Measurements from ENCODE around the gene TRAK1. TPM values are rescaled to one million over a fixed set of nuclear protein-coding genes. Genes with fewer than 3 reads are reported as not detected.

The TRAK1 gene
- polyA plus RNA-seq, 10 donors: 72.3 to 110 (median 90.8) TPM

DNA sequence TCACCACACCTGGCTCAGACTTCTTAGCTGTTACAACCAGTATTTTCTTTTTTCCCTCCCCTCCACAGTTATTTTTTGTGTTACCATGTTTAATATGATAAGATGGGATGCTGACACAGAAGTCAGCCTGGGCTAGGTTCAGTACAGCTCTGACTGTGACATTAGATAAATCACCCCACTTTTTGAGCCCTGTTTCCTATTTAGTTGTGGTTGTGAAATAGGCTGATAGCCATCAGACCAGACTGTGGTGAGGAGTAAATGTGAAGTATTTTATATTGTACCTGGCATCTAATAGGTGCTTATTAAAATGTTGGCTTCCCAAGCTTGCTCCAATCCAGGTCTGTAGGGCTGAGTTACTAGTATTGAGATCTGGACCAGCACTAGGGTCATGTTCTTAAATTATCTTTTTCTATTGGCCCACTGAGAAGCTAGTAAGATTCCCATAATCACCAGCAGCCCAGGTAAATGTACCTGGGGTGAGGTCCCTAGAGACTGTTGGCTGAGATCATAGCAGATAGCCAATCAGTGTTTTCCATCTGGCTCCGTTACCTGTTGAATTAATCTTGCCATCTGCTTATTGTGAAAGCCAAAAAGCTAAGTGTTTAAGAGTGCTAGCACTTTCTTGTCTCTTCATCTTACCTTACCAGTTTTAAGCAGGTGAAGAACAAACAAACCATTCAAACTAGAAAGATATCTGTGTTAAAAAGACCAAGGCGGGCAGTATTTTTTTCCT, 113.9 kb downstream of the TRAK1 start:
- no peak for DNase-seq

DNA sequence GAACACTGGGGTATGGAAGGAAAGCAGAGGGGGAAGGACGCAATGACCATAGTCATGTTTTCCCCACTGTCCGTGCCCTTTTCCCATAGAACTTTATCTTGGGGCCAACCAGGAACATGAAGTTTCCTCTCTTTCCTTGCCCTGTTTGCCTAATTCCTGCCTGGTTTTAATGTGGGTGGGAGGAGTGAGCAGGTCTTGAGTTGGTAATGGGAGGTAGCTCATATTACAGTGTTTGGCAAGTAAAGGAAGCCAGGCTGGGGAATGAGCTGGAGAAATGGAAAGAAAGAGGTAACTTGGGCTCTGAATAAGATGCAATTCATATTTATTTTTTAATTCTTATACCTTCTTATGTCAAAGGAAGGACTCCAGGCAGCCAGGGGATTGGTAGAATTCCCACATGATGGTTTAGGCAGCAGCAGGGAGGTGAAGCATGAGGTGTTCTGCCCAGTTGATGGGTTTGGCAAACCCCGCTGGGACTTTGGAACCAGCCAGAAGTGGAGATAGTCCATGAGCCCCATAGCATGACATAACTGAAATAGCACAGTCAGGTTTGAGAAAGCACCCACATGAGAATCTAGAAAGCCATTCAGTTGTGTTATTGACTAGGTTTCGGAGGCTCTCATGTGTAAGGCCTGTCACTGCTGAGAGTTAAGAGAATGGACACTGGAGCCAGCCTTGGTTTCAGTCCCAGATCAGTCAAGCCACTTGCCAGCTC, 114.8 kb downstream of the TRAK1 start:
- no peak for DNase-seq

DNA sequence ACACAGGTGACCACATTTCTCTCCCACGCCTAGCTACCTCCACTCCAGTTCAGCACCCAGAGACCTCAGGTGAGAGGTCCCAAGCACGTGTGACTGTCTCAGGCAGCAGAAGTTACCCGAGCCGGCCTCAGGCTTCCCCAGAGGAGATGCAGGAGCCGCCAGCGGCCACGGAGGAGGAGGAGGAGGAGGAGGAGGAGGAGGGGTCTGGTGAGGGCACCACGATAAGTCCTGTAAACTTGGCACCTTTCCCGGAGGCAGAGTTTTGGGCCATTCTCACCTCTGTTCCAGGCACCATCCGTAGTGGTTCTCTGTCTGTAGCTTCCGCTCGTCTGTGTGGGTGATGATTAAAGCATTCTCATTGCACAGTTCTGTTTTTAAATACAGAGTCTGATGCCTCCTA, 118.8 kb downstream of the TRAK1 start:
- no peak for DNase-seq

DNA sequence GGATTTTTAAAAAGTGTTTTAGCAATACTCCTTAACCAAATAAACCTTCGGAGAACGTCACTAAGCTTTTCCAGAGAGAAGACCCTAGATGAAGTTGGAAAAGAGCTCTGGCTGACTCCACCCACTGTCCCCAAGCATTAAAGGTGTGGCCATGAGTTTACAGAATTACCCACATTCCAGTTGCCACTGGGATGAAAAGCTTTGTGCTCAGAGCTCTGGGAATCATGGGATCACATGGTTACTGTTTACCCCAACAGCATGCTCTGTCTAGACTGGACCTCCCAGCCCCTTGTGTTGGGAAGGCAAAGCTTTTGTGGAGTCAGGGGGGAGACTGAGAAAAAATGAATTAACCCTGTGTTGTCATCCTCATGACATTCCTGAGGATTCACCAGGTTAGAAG, 119.6 kb downstream of the TRAK1 start:
- DNase-seq: no peak

DNA sequence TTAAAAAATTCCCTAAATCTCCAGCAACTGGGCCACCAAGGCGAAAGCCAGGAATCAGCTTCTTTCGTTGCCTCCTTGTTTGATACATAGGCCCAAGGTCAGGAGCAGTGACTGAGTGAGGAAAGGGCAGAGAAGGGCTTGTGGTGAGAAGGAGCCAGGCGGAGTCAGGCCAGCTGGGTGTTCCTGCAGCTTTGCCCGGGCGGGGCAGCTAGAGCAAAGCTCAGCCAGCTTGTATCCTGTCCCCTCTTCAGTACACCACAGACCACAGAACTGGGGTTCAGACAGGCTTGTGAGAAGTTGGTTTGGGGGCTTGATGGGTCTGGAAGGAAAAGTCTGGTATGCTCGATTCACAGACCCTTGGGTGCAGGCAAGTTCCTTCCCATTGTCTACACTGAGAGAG, 122.3 kb downstream of the TRAK1 start:
- DNase-seq: no peak

DNA sequence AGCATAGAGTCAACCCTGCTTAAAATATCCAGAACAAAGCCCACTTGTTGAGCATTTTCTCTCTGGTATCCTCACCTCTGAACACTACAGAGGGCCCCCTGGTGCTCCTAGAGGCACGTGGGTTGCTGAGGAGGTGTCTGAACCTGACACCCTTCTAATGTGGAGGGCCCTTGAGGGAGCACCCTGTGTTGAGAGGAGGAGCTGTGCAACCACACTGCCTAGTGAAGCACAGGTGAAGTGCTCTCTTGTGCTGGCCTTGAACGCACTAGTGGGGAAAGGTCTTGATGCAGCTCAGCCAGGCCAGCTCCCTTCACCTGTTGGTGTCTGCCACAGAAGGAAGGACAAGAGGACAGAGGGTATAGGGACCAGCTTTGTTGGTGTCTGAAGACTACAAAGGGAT, 122.9 kb downstream of the TRAK1 start:
- DNase-seq: no peak

DNA sequence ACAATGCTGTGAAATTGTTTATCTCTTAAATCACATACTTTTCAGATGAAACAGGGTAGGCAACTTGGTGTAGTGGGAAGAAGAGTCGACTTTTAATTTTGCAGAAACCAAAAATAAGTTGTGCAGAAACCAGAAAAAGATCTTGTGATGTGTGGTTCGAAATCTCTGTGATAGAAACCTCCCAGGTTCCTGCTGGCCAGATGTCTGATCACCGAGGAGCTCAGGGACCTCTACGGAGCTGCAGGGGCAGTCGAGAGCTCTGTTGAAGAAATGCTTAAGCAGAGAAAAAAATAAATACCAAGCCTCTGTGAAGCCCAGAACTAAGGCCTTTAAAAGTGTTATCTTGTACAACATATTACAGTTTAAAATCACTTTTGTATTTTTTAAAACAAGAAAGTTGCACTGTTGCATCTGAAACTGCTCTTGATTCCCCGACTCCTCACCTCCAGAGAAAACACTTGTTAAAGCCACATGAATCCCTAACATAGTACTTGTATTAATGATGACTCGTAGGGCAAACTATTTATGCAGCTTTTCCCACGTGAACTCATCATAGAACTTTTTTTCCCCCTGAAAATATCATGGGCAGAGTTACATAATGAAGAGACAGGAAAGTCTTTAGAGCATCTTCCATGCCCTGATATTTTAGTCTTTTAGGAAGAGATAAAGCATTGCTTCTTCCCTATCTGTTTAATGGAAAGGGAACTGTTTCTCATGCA, 123.6 kb downstream of the TRAK1 start:
- no peak for DNase-seq

DNA sequence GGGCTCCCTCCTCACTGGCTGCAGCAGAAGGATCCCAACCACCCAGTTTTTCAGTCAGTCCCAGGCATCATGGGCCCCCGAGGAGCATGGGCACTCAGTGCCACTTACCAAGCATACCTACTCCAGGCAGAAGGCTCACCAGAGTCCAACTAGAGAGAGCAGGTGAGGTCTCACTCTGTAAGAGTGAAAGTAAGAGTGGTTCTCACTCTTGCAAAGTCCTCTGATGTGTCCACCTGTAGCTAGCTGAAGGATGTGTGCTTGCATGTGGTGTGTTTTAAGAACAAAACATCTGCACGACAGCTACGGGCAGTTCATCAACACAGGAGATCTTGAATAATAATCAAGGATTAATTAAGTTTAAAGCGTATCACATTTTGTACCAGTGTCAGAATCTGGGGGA, 125.1 kb downstream of the TRAK1 start:
- DNase-seq: no peak

DNA sequence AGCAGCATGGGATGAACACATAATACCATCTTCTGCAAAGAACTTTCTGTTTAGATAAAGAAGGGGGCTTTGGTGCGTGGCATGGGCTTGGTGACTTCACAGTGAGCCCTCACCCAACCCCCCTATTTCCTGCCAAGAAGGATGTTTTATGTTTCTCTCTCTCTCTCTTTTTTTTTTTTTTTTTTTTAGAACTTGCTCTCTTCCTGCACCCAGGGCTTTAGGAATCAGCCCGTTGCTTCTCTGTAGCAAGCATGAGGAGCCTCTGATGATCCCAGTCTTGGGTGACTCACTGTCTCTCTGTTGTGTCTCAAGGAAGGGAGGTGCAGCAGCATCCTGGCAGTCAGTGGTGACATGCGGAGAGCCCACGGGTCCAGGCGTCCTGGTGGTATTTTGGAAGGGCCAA, 125.8 kb downstream of the TRAK1 start:
- no peak for DNase-seq

DNA sequence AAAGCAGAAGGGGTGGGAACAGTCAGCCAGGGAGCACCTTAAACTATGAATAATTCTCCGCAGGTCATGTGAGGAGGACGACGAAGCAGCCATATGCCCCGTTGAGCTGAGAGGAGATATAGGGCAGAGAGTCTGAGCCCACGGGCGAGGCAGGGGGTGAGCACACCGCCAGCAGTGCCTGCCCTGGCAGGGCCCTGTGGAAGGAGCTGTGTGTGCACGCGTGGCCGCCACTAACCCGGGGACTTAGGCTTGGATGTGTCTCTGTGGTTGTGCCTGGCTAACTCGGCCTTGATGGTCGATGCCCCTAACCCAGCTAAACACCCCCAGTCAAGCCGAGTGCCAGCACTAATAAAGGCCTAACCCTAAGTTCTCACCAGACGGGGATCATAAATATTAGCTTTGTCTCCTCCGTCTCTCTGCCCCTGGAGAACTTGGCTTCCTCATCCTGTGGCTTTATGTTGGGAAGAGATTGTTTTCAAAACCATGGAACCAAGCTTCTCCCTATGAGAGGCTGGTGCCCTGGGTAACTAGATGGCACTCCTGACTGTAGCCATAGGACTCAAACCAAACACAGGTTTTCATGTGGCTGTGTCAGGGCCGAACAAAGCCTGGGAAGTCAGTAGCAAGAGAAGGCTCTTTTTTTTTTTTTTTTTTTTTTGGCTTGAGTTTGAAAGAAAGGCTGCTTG, 129.4 kb downstream of the TRAK1 start:
- no peak for DNase-seq

DNA sequence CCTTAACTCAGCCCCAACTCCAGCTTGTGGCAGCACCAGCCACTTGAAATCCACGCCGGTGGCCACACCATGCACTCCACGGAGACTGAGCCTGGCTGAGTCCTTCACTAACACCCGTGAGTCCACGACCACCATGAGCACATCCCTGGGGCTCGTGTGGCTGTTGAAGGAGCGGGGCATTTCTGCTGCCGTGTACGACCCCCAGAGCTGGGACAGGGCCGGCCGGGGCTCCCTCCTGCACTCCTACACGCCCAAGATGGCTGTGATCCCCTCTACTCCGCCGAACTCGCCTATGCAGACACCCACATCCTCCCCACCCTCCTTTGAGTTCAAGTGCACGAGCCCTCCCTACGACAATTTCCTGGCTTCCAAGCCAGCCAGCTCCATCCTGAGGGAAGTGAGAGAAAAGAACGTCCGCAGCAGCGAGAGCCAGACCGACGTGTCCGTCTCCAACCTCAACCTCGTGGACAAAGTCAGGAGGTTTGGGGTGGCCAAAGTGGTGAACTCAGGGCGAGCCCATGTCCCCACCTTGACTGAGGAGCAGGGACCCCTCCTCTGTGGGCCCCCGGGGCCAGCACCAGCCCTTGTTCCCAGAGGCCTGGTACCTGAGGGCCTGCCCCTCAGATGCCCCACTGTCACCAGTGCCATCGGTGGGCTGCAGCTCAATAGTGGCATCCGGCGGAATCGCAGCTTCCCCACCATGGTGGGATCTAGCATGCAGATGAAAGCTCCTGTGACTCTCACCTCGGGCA, 132.0 kb downstream of the TRAK1 start:
- DNase-seq: no peak

DNA sequence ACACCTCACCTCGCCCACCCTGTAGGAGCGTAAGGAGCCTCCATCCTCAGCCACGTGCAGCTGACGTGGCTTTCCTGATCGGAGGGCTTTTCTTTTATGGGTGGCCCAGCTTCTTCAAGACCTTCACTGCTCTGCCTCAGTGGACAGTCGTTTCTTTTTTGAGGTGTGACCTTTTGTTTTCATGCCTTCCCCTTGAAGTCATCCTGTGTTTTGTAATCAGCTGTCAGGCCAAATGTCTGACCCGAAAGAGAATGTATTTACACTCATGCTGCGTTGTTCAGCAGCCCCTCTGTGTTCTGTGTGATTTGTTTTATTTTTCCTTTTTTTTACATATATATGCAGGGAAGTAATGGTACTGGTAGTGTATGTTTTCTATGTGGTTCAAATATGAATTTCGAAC, 133.0 kb downstream of the TRAK1 start:
- no peak for DNase-seq

DNA sequence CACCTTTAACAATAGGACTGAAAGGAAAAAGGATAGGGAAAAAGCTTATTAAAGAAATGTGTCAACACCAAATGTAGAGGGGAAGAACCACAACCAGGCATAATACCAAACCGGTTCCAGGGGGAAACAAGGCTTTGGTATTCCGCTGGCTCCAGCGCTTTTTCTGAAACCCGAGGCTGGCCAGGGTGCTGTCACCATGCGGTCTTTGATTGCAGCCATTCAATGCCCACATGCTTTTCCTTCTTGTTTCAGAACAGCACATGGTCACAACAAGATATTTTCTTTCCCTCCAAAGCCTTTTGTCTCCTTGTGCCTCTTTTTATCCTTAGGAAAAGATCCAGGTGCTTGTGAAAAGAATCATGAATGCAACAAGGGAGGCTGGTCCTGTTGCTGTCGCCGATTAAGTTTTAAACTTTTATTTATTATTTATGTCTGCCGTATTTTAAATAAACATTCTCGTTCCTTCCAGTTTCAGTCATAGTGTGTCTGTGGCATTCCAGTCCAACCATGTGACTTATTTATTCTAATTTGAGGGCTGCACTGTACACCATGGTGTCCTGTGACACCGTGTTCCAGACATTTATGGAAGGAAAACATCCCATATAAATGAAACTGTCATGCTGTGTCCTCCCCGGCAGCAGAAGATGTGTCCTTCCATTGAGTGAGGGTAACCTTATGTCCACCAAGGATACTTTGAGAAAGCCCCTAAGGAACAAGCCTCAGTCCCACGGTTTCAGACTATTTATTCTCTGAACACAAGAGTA, 133.7 kb downstream of the TRAK1 start:
- DNase-seq: no peak

DNA sequence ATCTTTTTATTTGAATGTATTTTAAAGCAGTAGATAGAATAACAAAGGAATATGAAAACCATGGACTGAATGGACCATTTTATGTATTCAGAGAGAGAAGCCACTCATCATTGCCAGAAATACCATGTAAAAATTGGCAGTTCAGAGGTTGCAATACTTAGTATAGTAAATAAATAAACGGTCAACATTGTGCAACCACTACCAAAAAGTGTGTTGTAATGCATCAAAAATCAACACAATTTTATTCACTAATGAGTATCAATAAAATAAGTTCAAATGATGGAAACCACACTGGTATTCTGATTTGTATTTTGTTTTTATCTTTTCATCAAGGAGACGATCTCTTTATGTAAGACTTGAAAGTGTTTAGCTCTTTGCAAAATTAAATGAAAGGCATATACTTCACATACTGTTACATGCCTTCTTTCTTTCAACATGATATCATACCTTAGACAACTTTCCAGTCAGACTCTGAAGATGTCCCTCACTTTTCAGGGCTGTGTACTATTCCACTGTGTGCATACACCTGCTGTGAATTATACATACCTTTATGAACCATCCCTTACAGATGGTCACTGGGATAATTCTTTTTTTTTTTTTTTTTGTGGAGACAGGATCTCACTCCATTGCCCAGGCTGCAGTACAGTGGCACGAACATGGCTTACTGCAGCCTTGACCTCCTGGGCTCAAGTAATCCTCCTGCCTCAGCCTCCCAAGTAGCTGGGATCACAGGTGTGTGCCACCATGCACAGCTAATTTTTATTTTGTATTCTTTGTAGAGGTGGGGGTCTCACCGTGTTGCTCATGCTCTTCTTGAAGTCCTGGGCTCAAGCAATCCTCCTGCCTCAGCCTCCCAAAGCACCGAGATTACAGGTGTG, 134.6 kb downstream of the TRAK1 start:
- DNase-seq: no peak

DNA sequence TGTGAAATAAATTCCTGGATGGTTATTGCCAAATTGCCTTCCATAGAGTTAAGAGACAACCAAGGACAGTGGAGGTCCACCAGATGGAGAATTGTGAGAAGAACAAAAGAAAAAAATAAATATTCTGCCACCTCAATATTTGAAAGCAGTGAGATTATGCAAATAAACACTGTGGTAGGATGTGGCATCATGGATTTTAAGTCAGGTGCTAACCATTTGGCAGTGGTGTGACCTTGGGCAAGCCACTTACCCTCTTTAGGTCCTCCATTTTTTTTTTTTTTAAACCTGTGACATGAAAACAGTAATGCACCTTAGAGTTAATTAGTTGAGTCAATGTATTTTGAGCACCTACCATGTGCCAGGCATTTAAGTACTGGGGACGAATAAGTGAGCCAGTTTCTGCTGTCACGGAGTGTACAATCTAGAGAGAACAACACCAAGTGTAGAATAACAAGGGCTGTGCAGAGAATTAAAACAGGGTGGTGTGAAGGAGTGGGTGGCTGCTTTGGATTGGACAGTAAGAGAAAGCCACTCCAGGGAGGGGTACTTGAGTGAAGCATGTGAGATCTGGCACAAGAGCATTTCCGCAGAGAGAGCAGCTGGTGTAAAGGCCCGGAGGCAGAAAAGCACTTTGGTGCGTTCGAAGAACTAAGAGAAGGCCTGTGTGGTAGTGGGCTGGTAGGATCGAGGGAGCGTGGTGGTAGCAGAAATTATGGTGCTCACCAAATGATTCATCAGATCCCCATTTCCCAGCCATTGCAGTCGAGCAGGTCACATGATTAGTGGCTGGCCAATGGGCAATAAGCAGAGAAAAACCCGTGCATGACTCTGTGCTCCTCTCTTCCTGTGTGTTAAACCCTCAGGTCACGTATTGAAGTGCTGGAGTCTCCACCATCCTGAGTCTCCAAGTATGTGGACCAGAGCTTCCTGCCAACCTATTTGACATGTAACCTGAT, 135.6 kb downstream of the TRAK1 start:
- no peak for DNase-seq

DNA sequence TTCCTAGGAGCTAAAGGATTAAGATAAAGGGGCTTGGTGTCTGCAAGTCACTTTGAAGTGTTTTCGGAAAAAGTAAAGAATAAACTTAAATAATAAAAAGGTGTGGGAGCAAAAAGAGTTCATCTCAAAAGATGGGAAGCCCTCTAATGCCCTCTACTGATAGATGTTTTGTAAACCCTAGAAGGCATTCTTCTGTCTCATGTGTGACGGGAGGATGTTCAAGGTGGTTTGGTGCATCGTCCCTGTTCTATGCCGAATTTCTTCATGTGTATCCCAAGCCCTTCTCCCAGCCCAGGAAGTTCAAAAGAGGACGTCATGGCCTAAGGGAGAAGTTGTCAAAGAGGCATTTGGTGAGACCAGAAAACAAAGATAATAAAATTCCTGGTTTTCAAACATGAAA, 137.6 kb downstream of the TRAK1 start:
- no peak for DNase-seq

DNA sequence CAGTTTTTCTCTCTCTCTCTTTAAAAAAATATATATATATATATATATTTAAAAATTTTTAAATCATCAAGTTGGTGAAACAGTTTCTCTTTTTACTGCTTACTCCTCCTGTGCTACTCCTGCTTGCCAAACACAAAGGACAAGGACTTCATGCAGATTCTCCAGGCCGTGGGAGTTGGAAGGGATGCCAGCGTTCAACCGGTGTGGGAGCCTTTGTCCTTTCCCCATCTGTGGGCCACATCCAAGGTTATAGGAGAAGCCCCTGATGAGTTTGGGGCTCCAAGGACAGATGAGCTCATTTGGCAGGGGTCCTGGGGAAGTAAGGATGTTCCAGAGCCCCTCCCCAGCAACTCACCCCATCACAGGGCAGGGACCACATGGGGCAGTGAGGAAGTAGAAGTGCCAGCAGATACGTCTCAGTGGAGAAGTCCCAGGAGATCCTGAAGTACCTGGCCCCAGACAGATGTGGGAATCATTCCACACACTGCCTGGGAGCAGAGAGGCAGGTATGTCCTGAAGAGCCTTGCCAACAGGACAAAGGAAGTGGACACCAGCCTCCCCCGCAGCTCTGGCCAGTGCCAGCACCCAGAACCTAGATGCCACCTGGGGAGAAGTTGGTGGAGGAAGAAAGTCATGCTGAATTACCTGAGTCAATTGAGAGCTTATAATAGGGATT, 138.2 kb downstream of the TRAK1 start:
- peak in 1 of 3 donors; percentile 18 for DNase-seq

Measured in muscle of back (tissue), 11 donors.